Measurements from ENCODE around the gene ATP6V1F. TPM values are rescaled to one million over a fixed set of nuclear protein-coding genes. Genes with fewer than 3 reads are reported as not detected.
A peak's percentile ranks its signal among the peaks of the same experiment; 100 is the strongest.

Gene ATP6V1F
- total RNA-seq, 1 donor: 76.7 TPM

DNA sequence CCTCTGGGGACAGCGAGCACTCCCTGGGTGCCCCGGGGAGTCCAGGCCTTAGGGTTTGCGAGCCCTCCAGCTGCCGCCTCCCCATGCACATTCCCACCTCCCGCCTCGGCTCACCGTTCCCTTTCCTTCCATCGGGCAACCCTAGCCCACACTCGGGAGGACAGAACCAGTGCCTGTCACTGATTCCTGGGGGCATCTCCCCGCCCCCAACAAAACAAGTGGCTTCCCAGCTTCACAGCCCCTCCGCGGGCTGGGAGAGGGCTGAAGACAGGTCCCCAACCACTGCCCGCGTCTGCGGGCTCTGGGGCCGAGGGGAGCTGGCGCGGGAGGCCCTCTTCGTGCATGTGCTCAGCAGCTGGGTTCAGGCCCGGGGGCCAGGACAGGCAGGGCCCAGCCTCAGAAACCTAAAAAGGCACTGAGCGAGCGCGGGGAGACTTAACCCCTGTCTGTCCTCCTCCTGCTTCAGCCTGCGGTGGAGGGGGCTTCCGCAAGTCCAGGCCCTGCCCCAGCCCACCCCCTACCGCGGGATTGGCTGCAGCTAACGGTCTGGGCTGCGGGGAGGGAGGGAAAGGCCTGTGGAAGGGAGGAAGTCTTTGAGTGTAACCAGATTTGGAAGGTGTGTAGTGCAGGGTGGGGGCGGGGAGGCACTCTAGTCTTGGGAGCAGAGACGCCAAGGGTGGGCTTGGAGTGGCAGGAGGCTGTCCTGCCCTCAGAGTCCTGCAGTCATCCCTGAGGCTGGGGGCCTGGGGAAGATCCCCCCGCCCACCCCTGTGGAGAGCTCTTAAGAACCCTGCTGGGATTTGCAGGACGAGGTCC, 31.3 kb upstream of the ATP6V1F start:
- peak overlapping the region; percentile 90 for H3K4me3 ChIP-seq (ENCODE audit: low read depth, low read length)
- DNase-seq (ENCODE audit: low read depth): peak; percentile 69
- TF ChIP-seq, protein P1, sequence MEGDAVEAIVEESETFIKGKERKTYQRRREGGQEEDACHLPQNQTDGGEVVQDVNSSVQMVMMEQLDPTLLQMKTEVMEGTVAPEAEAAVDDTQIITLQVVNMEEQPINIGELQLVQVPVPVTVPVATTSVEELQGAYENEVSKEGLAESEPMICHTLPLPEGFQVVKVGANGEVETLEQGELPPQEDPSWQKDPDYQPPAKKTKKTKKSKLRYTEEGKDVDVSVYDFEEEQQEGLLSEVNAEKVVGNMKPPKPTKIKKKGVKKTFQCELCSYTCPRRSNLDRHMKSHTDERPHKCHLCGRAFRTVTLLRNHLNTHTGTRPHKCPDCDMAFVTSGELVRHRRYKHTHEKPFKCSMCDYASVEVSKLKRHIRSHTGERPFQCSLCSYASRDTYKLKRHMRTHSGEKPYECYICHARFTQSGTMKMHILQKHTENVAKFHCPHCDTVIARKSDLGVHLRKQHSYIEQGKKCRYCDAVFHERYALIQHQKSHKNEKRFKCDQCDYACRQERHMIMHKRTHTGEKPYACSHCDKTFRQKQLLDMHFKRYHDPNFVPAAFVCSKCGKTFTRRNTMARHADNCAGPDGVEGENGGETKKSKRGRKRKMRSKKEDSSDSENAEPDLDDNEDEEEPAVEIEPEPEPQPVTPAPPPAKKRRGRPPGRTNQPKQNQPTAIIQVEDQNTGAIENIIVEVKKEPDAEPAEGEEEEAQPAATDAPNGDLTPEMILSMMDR (IDR thresholded peaks at IDR 0.05; ENCODE audit: insufficient read depth, low read length): no peak

DNA sequence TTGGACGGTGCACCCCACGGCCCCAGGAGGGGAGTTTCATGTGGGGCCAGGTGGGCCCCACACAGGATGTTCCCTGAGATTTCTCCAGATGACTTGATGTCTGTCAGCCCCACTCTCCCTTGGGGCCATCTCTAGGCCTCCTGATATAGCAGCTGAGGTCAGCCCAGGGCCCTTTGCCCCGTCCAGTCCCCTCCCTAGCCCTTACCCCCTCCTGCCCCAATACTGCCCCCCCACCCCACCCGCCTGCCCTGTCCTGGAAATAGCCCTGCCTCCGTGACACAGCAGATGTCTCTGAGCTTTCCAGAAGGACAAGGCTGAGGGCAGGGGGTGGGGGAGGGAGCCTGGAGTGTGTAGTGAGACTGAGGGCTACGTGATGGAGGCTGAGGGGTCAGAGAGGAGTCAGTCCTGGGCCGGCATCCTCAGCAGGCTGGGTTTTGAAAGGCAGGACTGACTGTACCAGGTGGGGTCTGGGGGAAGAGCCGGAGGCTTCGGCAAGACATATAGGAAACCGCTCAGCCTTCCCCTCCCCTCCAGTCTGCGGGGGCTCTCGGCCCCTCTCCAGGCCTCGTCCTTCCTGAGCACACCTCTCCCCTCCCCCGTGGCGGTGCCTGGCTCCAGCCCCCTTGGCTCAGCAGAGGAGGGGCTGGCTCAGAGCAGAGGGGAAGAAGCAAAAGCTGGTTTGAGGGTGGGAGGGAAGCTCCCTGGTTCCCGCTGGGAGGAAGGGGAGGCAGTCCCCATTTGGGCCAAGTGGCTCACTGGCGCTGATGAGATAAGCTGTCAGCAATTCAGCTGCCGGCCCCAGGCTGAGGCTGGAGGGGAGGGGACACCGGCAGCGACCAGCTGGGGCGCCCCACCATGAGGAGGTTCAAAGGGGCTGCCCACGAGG, 30.4 kb upstream of the ATP6V1F start:
- peak; percentile 43 for DNase-seq (ENCODE audit: low read depth)
- TF ChIP-seq, protein P1 (IDR thresholded peaks at IDR 0.05; ENCODE audit: insufficient read depth, low read length): no peak
- H3K4me3 ChIP-seq (ENCODE audit: low read depth, low read length): peak overlapping the region; percentile 90

DNA sequence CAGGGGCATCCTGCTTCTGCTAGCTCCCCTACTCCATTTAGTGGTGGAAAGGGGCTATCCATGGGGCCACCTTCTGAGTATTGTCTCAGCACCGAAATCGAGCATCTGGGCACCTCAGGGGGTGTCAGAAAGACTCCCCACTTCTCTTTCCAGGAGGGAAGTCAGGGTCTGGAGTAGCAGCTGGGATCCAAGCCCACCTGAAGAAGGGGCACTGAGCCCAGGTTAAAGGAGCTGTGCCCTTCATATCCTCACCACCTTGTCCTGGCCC, 29.8 kb upstream of the ATP6V1F start:
- no peak for DNase-seq (ENCODE audit: low read depth)
- TF ChIP-seq, protein P1 (IDR thresholded peaks at IDR 0.05; ENCODE audit: insufficient read depth, low read length): no peak
- H3K4me3 ChIP-seq (ENCODE audit: low read depth, low read length): peak overlapping the region; percentile 90

DNA sequence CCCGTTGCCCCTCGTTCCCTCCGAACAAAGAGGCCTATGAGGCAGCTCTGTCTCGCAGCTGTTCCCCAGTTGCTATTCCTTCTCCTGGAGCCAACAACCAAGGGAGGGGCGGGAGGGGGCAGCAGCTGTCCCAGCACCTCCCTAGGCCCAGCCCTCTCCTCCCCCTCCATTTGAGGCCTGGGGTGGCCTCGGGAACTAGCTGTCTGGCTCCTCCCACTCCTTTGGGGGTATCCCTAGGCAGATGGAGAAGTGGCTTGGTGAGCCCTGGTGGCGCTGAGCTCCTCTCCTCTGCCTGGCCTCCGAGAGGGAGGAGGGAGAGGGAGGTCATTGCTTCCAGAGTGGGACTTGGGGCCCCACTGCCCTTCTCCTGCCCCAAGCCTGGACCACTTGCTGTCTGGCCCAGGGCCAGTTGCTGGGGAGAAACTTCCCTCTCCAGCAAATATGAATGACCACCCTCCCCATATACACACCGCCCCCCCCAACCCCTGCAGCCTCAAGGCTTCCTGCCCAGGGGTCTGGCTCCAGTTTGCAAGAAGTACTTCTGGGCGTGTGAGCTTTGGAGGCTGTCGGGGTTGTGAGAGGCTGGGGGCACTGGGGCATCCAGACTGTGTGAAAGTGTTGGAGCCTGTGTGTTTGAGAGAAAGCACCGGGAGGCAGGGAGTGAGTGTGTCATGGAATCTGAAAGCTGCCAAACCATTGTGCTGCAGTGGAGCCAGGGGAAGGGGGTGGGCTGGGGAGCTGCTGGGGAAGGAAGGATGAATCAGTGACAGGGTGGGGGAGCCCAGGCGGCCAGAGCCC, 29.3 kb upstream of the ATP6V1F start:
- TF ChIP-seq, protein P1 (IDR thresholded peaks at IDR 0.05; ENCODE audit: insufficient read depth, low read length): no peak
- peak overlapping the region; percentile 90 for H3K4me3 ChIP-seq (ENCODE audit: low read depth, low read length)
- peak; percentile 95 for DNase-seq (ENCODE audit: low read depth)

DNA sequence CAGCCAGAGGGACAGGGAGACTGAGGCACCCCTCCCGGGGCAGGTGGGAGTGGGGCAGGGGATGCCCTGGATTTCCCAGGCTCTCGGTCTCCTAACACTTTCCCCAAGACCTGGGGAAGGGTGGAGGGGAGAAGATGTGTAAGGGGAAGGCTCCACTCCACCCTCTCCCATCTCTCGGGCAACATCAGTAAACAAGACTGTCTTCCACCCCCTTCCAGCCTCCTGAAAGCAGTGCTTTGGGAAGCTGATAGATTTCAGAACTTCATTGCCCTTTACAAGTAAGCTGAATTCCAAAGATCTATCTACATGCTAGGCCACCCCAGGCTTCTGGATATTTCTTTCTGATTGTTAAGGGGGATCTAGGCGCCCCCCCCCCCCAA, 28.7 kb upstream of the ATP6V1F start:
- peak overlapping the region; percentile 90 for H3K4me3 ChIP-seq (ENCODE audit: low read depth, low read length)
- DNase-seq (ENCODE audit: low read depth): peak; percentile 70
- TF ChIP-seq, protein P1 (IDR thresholded peaks at IDR 0.05; ENCODE audit: insufficient read depth, low read length): no peak

DNA sequence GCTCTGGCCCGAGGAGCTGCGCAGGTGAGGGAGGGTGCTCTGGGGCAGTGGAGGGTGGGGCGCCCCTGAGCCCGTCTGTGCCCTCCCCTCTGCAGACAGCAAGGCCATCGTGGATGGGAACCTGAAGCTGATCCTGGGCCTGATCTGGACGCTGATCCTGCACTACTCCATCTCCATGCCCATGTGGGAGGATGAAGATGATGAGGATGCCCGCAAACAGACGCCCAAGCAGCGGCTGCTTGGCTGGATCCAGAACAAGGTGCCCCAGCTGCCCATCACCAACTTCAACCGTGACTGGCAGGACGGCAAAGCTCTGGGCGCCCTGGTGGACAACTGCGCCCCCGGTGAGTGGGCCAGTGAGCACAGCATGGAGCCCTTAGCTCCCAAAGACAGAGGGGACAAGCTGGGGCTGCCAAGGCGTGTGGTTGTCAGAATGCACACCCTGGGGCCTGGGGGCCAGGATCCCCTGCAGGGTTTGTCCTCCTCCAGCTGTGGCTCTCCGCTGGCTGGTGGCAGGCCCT, 27.4 kb upstream of the ATP6V1F start:
- no peak overlapping the region for H3K4me3 ChIP-seq (ENCODE audit: low read depth, low read length)
- no peak for DNase-seq (ENCODE audit: low read depth)
- TF ChIP-seq, protein P1 (IDR thresholded peaks at IDR 0.05; ENCODE audit: insufficient read depth, low read length): no peak

Data from fibroblast of the aortic adventitia (primary cell).